Measurements from ENCODE around the gene ANKRD16.

GRCh38 chr10:5833814-5834213, 55.9 kb downstream of the ANKRD16 start:
- no peak for TF ChIP-seq POLR2A (IDR thresholded peaks at IDR 0.05)
- TF ChIP-seq CTCF (IDR thresholded peaks at IDR 0.05), result no peak
